ENCODE results near the gene CCNQ. TPM values are rescaled to one million over a fixed set of nuclear protein-coding genes. Genes with fewer than 3 reads are reported as not detected.

CCNQ gene
- total and polyA plus RNA-seq, 8 donors: 6.7 to 32.1 (median 8.5) TPM

Other genes starting within 250 kb of the CCNQ start
- not detected for gene PNMA6E, start 197.8 kb downstream of the CCNQ start, total RNA-seq
- gene PNMA6E, start 197.8 kb downstream of the CCNQ start, polyA plus RNA-seq: not detected
- under 1 TPM; 0.28 to 1.00 (median 0.42) TPM for gene ZFP92, start 187.7 kb downstream of the CCNQ start, total RNA-seq
- under 1 TPM; 0.34 to 0.45 TPM for gene ZFP92, start 187.7 kb downstream of the CCNQ start, polyA plus RNA-seq
- gene TREX2, start 153.1 kb downstream of the CCNQ start, total RNA-seq: under 1 TPM in 5 of 6 donors, not detected in 1; 0.19 to 0.59 (median 0.37) TPM
- under 1 TPM; 0.89 to 0.91 TPM for gene TREX2, start 153.1 kb downstream of the CCNQ start, polyA plus RNA-seq
- 10 to 100 TPM in 1 of 6 donors, 1 to 10 TPM in 5; 4.9 to 12.0 (median 8.7) TPM for gene HAUS7, start 128.6 kb downstream of the CCNQ start, total RNA-seq
- gene HAUS7, start 128.6 kb downstream of the CCNQ start, polyA plus RNA-seq: 10 to 100 TPM; 37.6 to 44.1 TPM
- gene BGN, start 104.2 kb downstream of the CCNQ start, total RNA-seq: 100 to 1,000 TPM in 1 of 6 donors, 10 to 100 TPM in 2, 1 to 10 TPM in 3; 4.0 to 113 (median 15.0) TPM
- 10 to 100 TPM; 20.2 to 24.5 TPM for gene BGN, start 104.2 kb downstream of the CCNQ start, polyA plus RNA-seq
- under 1 TPM in 4 of 6 donors, not detected in 2; 0.03 to 0.06 (median 0.04) TPM for gene ATP2B3, start 81.5 kb downstream of the CCNQ start, total RNA-seq
- gene ATP2B3, start 81.5 kb downstream of the CCNQ start, polyA plus RNA-seq: under 1 TPM; 0.04 to 0.12 TPM
- under 1 TPM in 3 of 6 donors, not detected in 3; 0.09 to 0.28 (median 0.14) TPM for gene DUSP9, start 48.1 kb upstream of the CCNQ start, total RNA-seq
- under 1 TPM in 1 of 2 donors, not detected in 1; 0.07 TPM for gene DUSP9, start 48.1 kb upstream of the CCNQ start, polyA plus RNA-seq
- under 1 TPM in 3 of 6 donors, not detected in 3; 0.35 to 0.67 (median 0.49) TPM for gene PNCK, start 74.7 kb upstream of the CCNQ start, total RNA-seq
- gene PNCK, start 74.7 kb upstream of the CCNQ start, polyA plus RNA-seq: under 1 TPM; 0.28 to 0.99 TPM
- 10 to 100 TPM in 4 of 6 donors, 1 to 10 TPM in 2; 8.4 to 15.8 (median 11.1) TPM for gene SLC6A8, start 88.8 kb upstream of the CCNQ start, total RNA-seq
- gene SLC6A8, start 88.8 kb upstream of the CCNQ start, polyA plus RNA-seq: 10 to 100 TPM; 12.3 to 14.4 TPM
- gene BCAP31, start 125.2 kb upstream of the CCNQ start, total RNA-seq: 100 to 1,000 TPM in 2 of 6 donors, 10 to 100 TPM in 4; 72.2 to 118 (median 88.4) TPM
- 10 to 100 TPM; 66.3 to 90.1 TPM for gene BCAP31, start 125.2 kb upstream of the CCNQ start, polyA plus RNA-seq
- gene ABCD1, start 125.7 kb upstream of the CCNQ start, total RNA-seq: 10 to 100 TPM in 3 of 6 donors, 1 to 10 TPM in 3; 5.8 to 13.2 (median 9.8) TPM
- 10 to 100 TPM in 1 of 2 donors, 1 to 10 TPM in 1; 6.7 to 11.9 TPM for gene ABCD1, start 125.7 kb upstream of the CCNQ start, polyA plus RNA-seq
- gene PLXNB3, start 165.1 kb upstream of the CCNQ start, total RNA-seq: 1 to 10 TPM; 4.0 to 9.0 (median 5.2) TPM
- gene PLXNB3, start 165.1 kb upstream of the CCNQ start, polyA plus RNA-seq: 10 to 100 TPM; 22.9 to 28.6 TPM
- gene SRPK3, start 181.9 kb upstream of the CCNQ start, total RNA-seq: under 1 TPM in 5 of 6 donors, not detected in 1; 0.12 to 0.38 (median 0.20) TPM
- 1 to 10 TPM; 1.0 to 1.5 TPM for gene SRPK3, start 181.9 kb upstream of the CCNQ start, polyA plus RNA-seq
- 10 to 100 TPM; 15.8 to 29.9 (median 23.0) TPM for gene IDH3G, start 195.2 kb upstream of the CCNQ start, total RNA-seq
- 10 to 100 TPM; 47.2 to 48.4 TPM for gene IDH3G, start 195.2 kb upstream of the CCNQ start, polyA plus RNA-seq
- 100 to 1,000 TPM; 368 to 471 (median 392) TPM for gene SSR4, start 195.5 kb upstream of the CCNQ start, total RNA-seq
- gene SSR4, start 195.5 kb upstream of the CCNQ start, polyA plus RNA-seq: 100 to 1,000 TPM; 749 to 925 TPM
- gene PDZD4, start 231.4 kb upstream of the CCNQ start, total RNA-seq: 1 to 10 TPM in 2 of 6 donors, under 1 TPM in 4; 0.79 to 2.4 (median 0.92) TPM
- 10 to 100 TPM in 1 of 2 donors, 1 to 10 TPM in 1; 8.4 to 15.2 TPM for gene PDZD4, start 231.4 kb upstream of the CCNQ start, polyA plus RNA-seq

All from pancreas (tissue), 8 donors.